ENCODE results near the gene OR10V1.

GRCh38 chr11:59729834-59730233 lies 16.2 kb upstream of the OR10V1 start:
- no peak for TF ChIP-seq POLR2A (IDR thresholded peaks at IDR 0.05)
- no peak for TF ChIP-seq POLR2AphosphoS5 (IDR thresholded peaks at IDR 0.05)
